ENCODE measurements around the gene LEPR.

The LEPR gene

GRCh38 chr1:65409816-65410326 is 10.6 kb upstream of the LEPR start:
- in situ Hi-C loops (cut with MboI; ENCODE audit: low sequenced_read_pairs) = loop anchor here (25.0 kb wide), 1 partner anchor 348 kb away; no protein-coding TSS in a partner anchor

GRCh38 chr1:65412256-65412983 is 8.0 kb upstream of the LEPR start:
- in situ Hi-C loops (cut with MboI; ENCODE audit: low sequenced_read_pairs) = loop anchor here (25.0 kb wide), 1 partner anchor 350 kb away; no protein-coding TSS in a partner anchor

GRCh38 chr1:65412984-65413375 is 7.5 kb upstream of the LEPR start:
- in situ Hi-C loops (cut with MboI; ENCODE audit: low sequenced_read_pairs) = loop anchor here (25.0 kb wide), 1 partner anchor 351 kb away; no protein-coding TSS in a partner anchor

- in situ Hi-C loops (cut with MboI; ENCODE audit: low sequenced_read_pairs) = loop anchor here (25.0 kb wide), 1 partner anchor 352 kb away; no protein-coding TSS in a partner anchor
Measured at GRCh38 chr1:65414538-65414937, 5.9 kb upstream of the LEPR start.

GRCh38 chr1:65416767-65417166 is 3.7 kb upstream of the LEPR start:
- in situ Hi-C loops (cut with MboI; ENCODE audit: low sequenced_read_pairs) = loop anchor here (25.0 kb wide), 1 partner anchor 354 kb away; no protein-coding TSS in a partner anchor

- in situ Hi-C loops (cut with MboI; ENCODE audit: low sequenced_read_pairs) = loop anchor here (25.0 kb wide), 1 partner anchor 355 kb away; no protein-coding TSS in a partner anchor
Measured at GRCh38 chr1:65417729-65418128, 2.7 kb upstream of the LEPR start.

- in situ Hi-C loops (cut with MboI; ENCODE audit: low sequenced_read_pairs) = loop anchor here (25.0 kb wide), 1 partner anchor 356 kb away; no protein-coding TSS in a partner anchor
Measured at GRCh38 chr1:65418522-65419185, 1.8 kb upstream of the LEPR start.

- in situ Hi-C loops (cut with MboI; ENCODE audit: low sequenced_read_pairs) = loop anchor here (25.0 kb wide), 1 partner anchor 358 kb away; no protein-coding TSS in a partner anchor
Measured at GRCh38 chr1:65419681-65420589, 533 bp upstream of the LEPR start.

- in situ Hi-C loops (cut with MboI; ENCODE audit: low sequenced_read_pairs) = loop anchor here (25.0 kb wide), 1 partner anchor 359 kb away; no protein-coding TSS in a partner anchor
Measured at GRCh38 chr1:65421351-65422025, 1.0 kb downstream of the LEPR start.

GRCh38 chr1:65422241-65423203 is 2.1 kb downstream of the LEPR start:
- in situ Hi-C loops (cut with MboI; ENCODE audit: low sequenced_read_pairs) = loop anchor here (25.0 kb wide), 1 partner anchor 360 kb away; no protein-coding TSS in a partner anchor

GRCh38 chr1:65423884-65424572 is 3.6 kb downstream of the LEPR start:
- in situ Hi-C loops (cut with MboI; ENCODE audit: low sequenced_read_pairs) = loop anchor here (25.0 kb wide), 1 partner anchor 362 kb away; no protein-coding TSS in a partner anchor

GRCh38 chr1:65424573-65424889 is 4.1 kb downstream of the LEPR start:
- in situ Hi-C loops (cut with MboI; ENCODE audit: low sequenced_read_pairs) = loop anchor here (25.0 kb wide), 1 partner anchor 362 kb away; no protein-coding TSS in a partner anchor

- in situ Hi-C loops (cut with MboI; ENCODE audit: low sequenced_read_pairs) = no loop called here
Measured at GRCh38 chr1:65425006-65425405, 4.5 kb downstream of the LEPR start.

GRCh38 chr1:65425697-65426096 is 5.2 kb downstream of the LEPR start:
- in situ Hi-C loops (cut with MboI; ENCODE audit: low sequenced_read_pairs) = no loop called here

- in situ Hi-C loops (cut with MboI; ENCODE audit: low sequenced_read_pairs) = no loop called here
Measured at GRCh38 chr1:65429078-65429477, 8.6 kb downstream of the LEPR start.

- in situ Hi-C loops (cut with MboI; ENCODE audit: low sequenced_read_pairs) = no loop called here
Measured at GRCh38 chr1:65429806-65430205, 9.3 kb downstream of the LEPR start.

- in situ Hi-C loops (cut with MboI; ENCODE audit: low sequenced_read_pairs) = no loop called here
Measured at GRCh38 chr1:65431111-65431705, 10.7 kb downstream of the LEPR start.

- in situ Hi-C loops (cut with MboI; ENCODE audit: low sequenced_read_pairs) = no loop called here
Measured at GRCh38 chr1:65432918-65433317, 12.4 kb downstream of the LEPR start.

Data from HL-60/S4 (cell line).